SU-DHL-6 (cell line): ENCODE measurements around the gene TPK1.
"Not testable (repeated sequence)": the region's sequence is repeated elsewhere in the genome, so short reads cannot be mapped to it uniquely, and the experiment has no call there.

Experiments used
- EZH2phosphoT487 ChIP-seq: fragments of 200-600 bp; sonication (generic), shearing (Covaris generic); conservative IDR thresholded peaks from 2 replicates; pipeline ENCODE4 v1.6.1; 2018; ENCODE audit warnings: mild to moderate bottlenecking, antibody characterized with exemption, low read length, moderate library complexity, mixed read lengths
- TF ChIP-seq, protein P1 (sequence below): fragments of 200-600 bp; sonication (generic); IDR thresholded peaks from one replicate; pipeline ENCODE4 v1.5.1; 2017; ENCODE audit warnings: antibody characterized with exemption, mild to moderate bottlenecking, low read length, moderate library complexity; ENCODE audit not compliant: insufficient read depth, poor library complexity, severe bottlenecking

DNA sequence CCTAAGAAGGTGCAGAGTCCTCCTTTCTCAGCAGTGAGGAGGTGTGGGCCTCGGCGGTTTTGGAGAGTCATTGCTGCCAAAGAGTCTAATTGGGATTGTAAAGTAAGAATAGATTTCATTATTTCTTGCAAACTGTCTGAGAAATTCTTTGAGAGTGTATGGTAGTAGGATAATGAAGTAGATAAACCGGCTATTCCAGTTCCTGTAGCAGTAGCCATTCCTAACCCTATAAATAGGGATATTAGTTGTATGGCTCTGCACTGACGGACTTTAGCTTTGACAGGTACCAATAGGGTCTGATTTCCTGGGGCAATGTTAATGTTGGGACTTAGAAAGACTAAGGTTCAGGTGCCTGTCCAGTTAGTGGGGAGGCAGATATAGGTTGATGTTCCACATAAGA, 416.9 kb downstream of the TPK1 start:
- TF ChIP-seq, protein P1, sequence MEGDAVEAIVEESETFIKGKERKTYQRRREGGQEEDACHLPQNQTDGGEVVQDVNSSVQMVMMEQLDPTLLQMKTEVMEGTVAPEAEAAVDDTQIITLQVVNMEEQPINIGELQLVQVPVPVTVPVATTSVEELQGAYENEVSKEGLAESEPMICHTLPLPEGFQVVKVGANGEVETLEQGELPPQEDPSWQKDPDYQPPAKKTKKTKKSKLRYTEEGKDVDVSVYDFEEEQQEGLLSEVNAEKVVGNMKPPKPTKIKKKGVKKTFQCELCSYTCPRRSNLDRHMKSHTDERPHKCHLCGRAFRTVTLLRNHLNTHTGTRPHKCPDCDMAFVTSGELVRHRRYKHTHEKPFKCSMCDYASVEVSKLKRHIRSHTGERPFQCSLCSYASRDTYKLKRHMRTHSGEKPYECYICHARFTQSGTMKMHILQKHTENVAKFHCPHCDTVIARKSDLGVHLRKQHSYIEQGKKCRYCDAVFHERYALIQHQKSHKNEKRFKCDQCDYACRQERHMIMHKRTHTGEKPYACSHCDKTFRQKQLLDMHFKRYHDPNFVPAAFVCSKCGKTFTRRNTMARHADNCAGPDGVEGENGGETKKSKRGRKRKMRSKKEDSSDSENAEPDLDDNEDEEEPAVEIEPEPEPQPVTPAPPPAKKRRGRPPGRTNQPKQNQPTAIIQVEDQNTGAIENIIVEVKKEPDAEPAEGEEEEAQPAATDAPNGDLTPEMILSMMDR, result not testable (repeated sequence)
- not testable (repeated sequence) for TF ChIP-seq EZH2phosphoT487
